ENCODE measurements around the gene LSM10.

DNA sequence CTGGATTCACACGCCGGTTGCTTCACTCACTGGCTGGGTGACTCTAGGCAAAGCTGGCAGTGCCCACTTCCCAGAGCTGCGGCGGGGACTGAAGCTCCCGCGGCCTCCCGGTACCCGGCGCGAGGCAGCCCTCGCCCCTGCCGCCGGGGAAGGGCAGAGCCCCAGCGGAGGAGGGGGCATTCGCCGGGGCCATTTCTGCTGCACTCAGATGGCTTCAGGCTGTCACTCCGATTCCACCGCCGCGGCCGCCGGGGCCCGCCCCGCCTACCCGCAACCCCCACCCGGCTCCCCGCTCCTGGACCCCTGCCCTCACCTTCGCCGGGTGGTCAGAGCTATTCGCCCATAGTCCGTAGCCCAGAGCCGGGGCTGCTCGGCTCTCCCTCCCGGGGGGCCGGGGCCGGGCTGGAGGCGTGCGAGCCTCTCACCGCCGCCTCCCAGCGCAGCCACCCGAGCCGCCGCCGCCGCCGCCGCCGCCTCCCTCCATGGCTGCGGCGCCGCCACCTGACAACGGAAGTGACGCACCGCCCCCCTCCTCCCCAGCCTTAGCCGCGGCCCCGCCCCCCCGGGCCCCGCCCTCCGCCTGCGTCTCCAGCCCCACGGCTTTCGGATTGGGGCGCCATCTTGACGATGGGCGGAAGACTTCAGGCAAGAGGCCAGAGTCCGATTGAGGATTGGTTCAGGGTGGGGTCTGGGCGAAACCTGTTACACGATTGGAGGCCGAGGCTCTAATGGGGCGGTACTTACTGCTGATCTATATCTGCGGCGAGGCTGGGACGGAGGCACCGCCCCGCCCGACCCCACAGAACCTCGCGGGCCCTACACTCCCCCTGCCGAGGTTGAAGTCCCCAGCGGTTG is 12.1 kb downstream of the LSM10 start, which contains the start of gene STK40:
- TF ChIP-seq EZH2phosphoT487 (IDR thresholded peaks at IDR 0.05; ENCODE audit: insufficient read depth, low read depth), result no peak
- no peak for TF ChIP-seq EZH2 (IDR thresholded peaks at IDR 0.05; ENCODE audit: insufficient read depth, poor library complexity, severe bottlenecking)

Data from GM23248 (cell line).